H1 (cell line): ENCODE measurements around the gene LMNB1. TPM values are rescaled to one million over a fixed set of nuclear protein-coding genes. Genes with fewer than 3 reads are reported as not detected.

Experiments
- CTCF ChIA-PET: fragments of 300-600 bp; sonication (Branson Sonifier 250); formaldehyde crosslinking; loops from one replicate; lab custom pipeline; 2021; ENCODE audit not compliant: partially characterized antibody; lab: Charles Lee
- POLR2A ChIA-PET: fragments of 300-600 bp; sonication (Branson Sonifier 250); formaldehyde crosslinking; loops from one replicate; lab custom pipeline; 2021; ENCODE audit warnings: inconsistent platforms; ENCODE audit not compliant: partially characterized antibody; lab: Charles Lee
- DNase-seq, 2 experiments: peaks; one replicate each; pipeline versions ENCODE4 v3.0.0 to v3.0.0-alpha.2; 2010 to 2022; ENCODE audit warnings: low spot score in 2 of 2, low read depth in 1 of 2, mixed read lengths in 1 of 2
- FAIRE-seq: peaks from 2 replicates; lab custom pipeline; 2011; peaks lifted over from hg19 to GRCh38; lab: Jason Lieb, UNC
- H2AFZ ChIP-seq: 2 replicates; pipeline ENCODE4 v1.8.1; 2012; ENCODE audit warnings: low read length, inconsistent platforms
- H2AK5ac ChIP-seq: 2 replicates; pipeline ENCODE4 v1.6.1; 2013; ENCODE audit warnings: low read depth, low read length
- H2BK120ac ChIP-seq: replicated peaks from 2 replicates; pipeline ENCODE3; 2013; ENCODE audit warnings: low read depth, low read length, inconsistent platforms
- H2BK12ac ChIP-seq: 2 replicates; pipeline ENCODE4 v1.6.1; 2013; ENCODE audit warnings: low read depth, low read length
- H2BK15ac ChIP-seq: 2 replicates; pipeline ENCODE4 v1.6.1; 2013; ENCODE audit warnings: low read length
- H2BK20ac ChIP-seq: 2 replicates; pipeline ENCODE4 v1.6.1; 2013; ENCODE audit warnings: low read length
- H2BK5ac ChIP-seq: 2 replicates; pipeline ENCODE4 v1.6.1; 2013; ENCODE audit warnings: low read depth, low read length
- H3K14ac ChIP-seq: 2 replicates; pipeline ENCODE4 v1.6.1; 2013; ENCODE audit warnings: inconsistent platforms; ENCODE audit not compliant: insufficient read length
- H3K18ac ChIP-seq: 2 replicates; pipeline ENCODE4 v1.6.1; 2013; ENCODE audit warnings: low read length; ENCODE audit errors: extremely low read depth
- H3K23ac ChIP-seq: 2 replicates; pipeline ENCODE4 v1.6.1; 2013; ENCODE audit warnings: inconsistent platforms; ENCODE audit not compliant: insufficient read length
- H3K23me2 ChIP-seq: 2 replicates; pipeline ENCODE4 v1.6.1; 2013; ENCODE audit warnings: low read depth, low read length
- H3K27ac ChIP-seq: 2 replicates; pipeline ENCODE4 v1.6.1; 2011; ENCODE audit warnings: low read depth, low read length, inconsistent platforms
- H3K27me3 ChIP-seq, 4 experiments: replicated peaks in 1 of 4; 1 replicate in 1 of 4; 2 replicates in 3 of 4; pipeline versions ENCODE4 v1.6.1 to v1.8.1; 2011 to 2013; ENCODE audit warnings: low read length in 3 of 4, mild to moderate bottlenecking in 3 of 4, inconsistent platforms in 2 of 4, mixed read lengths in 2 of 4, moderate library complexity in 1 of 4; ENCODE audit not compliant: control insufficient read depth in 3 of 4, insufficient read depth in 3 of 4; ENCODE audit errors: extremely low read depth in 1 of 4
- H3K36me3 ChIP-seq, 4 experiments: 2 replicates each; pipeline versions ENCODE4 v1.6.1 to v1.8.1; 2011 to 2013; ENCODE audit warnings: mild to moderate bottlenecking in 4 of 4, low read length in 3 of 4, moderate library complexity in 2 of 4, control low read depth in 1 of 4, inconsistent platforms in 1 of 4; ENCODE audit not compliant: insufficient read depth in 4 of 4, control insufficient read depth in 2 of 4
- H3K4ac ChIP-seq: replicated peaks from 2 replicates; pipeline ENCODE3; 2013; ENCODE audit warnings: low read length, low read depth, mixed read lengths, inconsistent platforms; ENCODE audit not compliant: insufficient read length
- H3K4me1 ChIP-seq, 4 experiments: replicated peaks in 1 of 4; 1 replicate in 1 of 4; 2 replicates in 3 of 4; pipeline versions ENCODE4 v1.6.1 to v1.8.1; 2011 to 2013; ENCODE audit warnings: low read length in 3 of 4, inconsistent platforms in 2 of 4, mixed read lengths in 1 of 4; ENCODE audit not compliant: insufficient read depth in 4 of 4, control insufficient read depth in 3 of 4
- H3K4me2 ChIP-seq, 2 experiments: 2 replicates each; pipeline versions ENCODE4 v1.6.1 to v1.8.1; 2011 to 2013; ENCODE audit warnings: low read depth in 2 of 2, low read length in 2 of 2, control low read depth in 1 of 2, inconsistent platforms in 1 of 2, mild to moderate bottlenecking in 1 of 2; ENCODE audit not compliant: insufficient read depth in 1 of 2
- H3K4me3 ChIP-seq, 4 experiments: fragments of 200-600, 300-600 bp in 1 of 4; sonication (generic), shearing (Covaris generic), sonication (Bioruptor Twin) in 1 of 4; 2 replicates each; pipeline versions ENCODE4 v1.5.1 to v1.8.1; 2011 to 2016; ENCODE audit warnings: low read length in 4 of 4, low read depth in 3 of 4, control low read depth in 2 of 4, inconsistent platforms in 2 of 4, mild to moderate bottlenecking in 2 of 4, mixed read lengths in 1 of 4, moderate library complexity in 1 of 4; ENCODE audit not compliant: insufficient read depth in 2 of 4; ENCODE audit errors: extremely low read depth in 1 of 4
- H3K56ac ChIP-seq: replicated peaks from 2 replicates; pipeline ENCODE3; 2013; ENCODE audit warnings: low read depth, mild to moderate bottlenecking, mixed read lengths, low read length, inconsistent platforms; ENCODE audit not compliant: insufficient read length
- H3K79me1 ChIP-seq: 2 replicates; pipeline ENCODE4 v1.6.1; 2013; ENCODE audit warnings: low read depth, low read length, control low read depth
- H3K79me2 ChIP-seq, 2 experiments: 2 replicates each; pipeline versions ENCODE4 v1.6.1 to v1.8.1; 2012 to 2013; ENCODE audit warnings: low read length in 2 of 2, mild to moderate bottlenecking in 2 of 2, inconsistent platforms in 1 of 2; ENCODE audit not compliant: insufficient read depth in 2 of 2, control insufficient read depth in 1 of 2
- H3K9ac ChIP-seq, 4 experiments: replicated peaks in 1 of 4; 1 replicate in 1 of 4; 2 replicates in 3 of 4; pipeline versions ENCODE4 v1.6.1 to v1.8.1; 2011 to 2013; ENCODE audit warnings: low read depth in 3 of 4, low read length in 3 of 4, control low read depth in 2 of 4, mild to moderate bottlenecking in 2 of 4, moderate library complexity in 2 of 4, inconsistent platforms in 1 of 4; ENCODE audit errors: extremely low read depth in 1 of 4
- H3K9me3 ChIP-seq, 2 experiments: 2 replicates each; pipeline versions ENCODE4 v1.6.1 to v1.8.1; 2012 to 2013; ENCODE audit warnings: mild to moderate bottlenecking in 2 of 2, moderate library complexity in 2 of 2, control low read depth in 1 of 2, inconsistent platforms in 1 of 2, low read depth in 1 of 2, low read length in 1 of 2, mixed read lengths in 1 of 2; ENCODE audit not compliant: insufficient read depth in 2 of 2
- H4K20me1 ChIP-seq, 2 experiments: replicated peaks in 1 of 2; 2 replicates each; pipeline versions ENCODE3 to v1.8.1; 2011 to 2013; ENCODE audit warnings: inconsistent platforms in 2 of 2, low read length in 2 of 2, mild to moderate bottlenecking in 1 of 2; ENCODE audit not compliant: insufficient read depth in 2 of 2, control insufficient read depth in 1 of 2
- H4K5ac ChIP-seq: 2 replicates; pipeline ENCODE4 v1.6.1; 2013; ENCODE audit warnings: low read length, low read depth, mixed read lengths, inconsistent platforms; ENCODE audit not compliant: insufficient read length
- H4K8ac ChIP-seq: 2 replicates; pipeline ENCODE4 v1.8.0; 2013; ENCODE audit warnings: mild to moderate bottlenecking, moderate library complexity, low read length, inconsistent platforms; ENCODE audit not compliant: insufficient read depth; ENCODE audit errors: extremely low read depth
- H4K91ac ChIP-seq: replicated peaks from 2 replicates; pipeline ENCODE3; 2013; ENCODE audit warnings: low read length, mixed read lengths, inconsistent platforms; ENCODE audit not compliant: insufficient read length
- BCL11A ChIP-seq, 2 experiments: IDR thresholded peaks; one replicate each; pipeline ENCODE4 v1.6.1; 2011; ENCODE audit warnings: low read depth in 2 of 2, low read length in 2 of 2, mild to moderate bottlenecking in 2 of 2
- HDAC2 ChIP-seq, 2 experiments: fragments of 300-600 bp in 1 of 2; sonication (generic) in 1 of 2; IDR thresholded peaks; 2 replicates each; pipeline ENCODE4 v1.6.1; 2011 to 2012; ENCODE audit warnings: low read depth in 2 of 2, low read length in 2 of 2, mild to moderate bottlenecking in 2 of 2, moderate library complexity in 2 of 2, borderline replicate concordance in 1 of 2, inconsistent platforms in 1 of 2
- JUND ChIP-seq: IDR thresholded peaks from 2 replicates; pipeline ENCODE4 v1.6.1; 2011; ENCODE audit warnings: mild to moderate bottlenecking, improper control_type of control experiment, low read length
- KDM5A ChIP-seq: fragments of 200-600 bp; IDR thresholded peaks from 2 replicates; pipeline ENCODE4 v1.7.1; 2012; ENCODE audit warnings: mild to moderate bottlenecking, low read length, inconsistent platforms, mixed read lengths
- RAD21 ChIP-seq, 2 experiments: IDR thresholded peaks in 1 of 2; conservative IDR thresholded peaks in 1 of 2; 2 replicates each; pipeline ENCODE4 v1.6.1; 2011; ENCODE audit warnings: low read depth in 2 of 2, low read length in 2 of 2, improper control_type of control experiment in 1 of 2, inconsistent platforms in 1 of 2, mild to moderate bottlenecking in 1 of 2, moderate library complexity in 1 of 2
- SAP30 ChIP-seq: fragments of 300-600 bp; sonication (generic); IDR thresholded peaks from 2 replicates; pipeline ENCODE4 v1.7.1; 2012; ENCODE audit warnings: low read length, moderate library complexity, mild to moderate bottlenecking, inconsistent platforms; ENCODE audit not compliant: insufficient read depth, insufficient replicate concordance
- WGBS, 2 experiments: shearing (Covaris generic) in 1 of 2; methylation state at CpG; one replicate each; pipeline versions ENCODE4 v1.1.6 to v1.1.7; 2013 to 2015; ENCODE audit warnings: low lambda C conversion rate in 2 of 2, mixed read lengths in 2 of 2, inconsistent platforms in 1 of 2, low coverage in 1 of 2, missing lambda C conversion rate in 1 of 2; ENCODE audit not compliant: insufficient replicate concordance in 2 of 2, insufficient coverage in 1 of 2, insufficient read length in 1 of 2; ENCODE audit errors: extremely low coverage in 1 of 2, missing lambda C conversion rate in 1 of 2; 5-methylcytosine and 5-hydroxymethylcytosine counted together
- polyA plus RNA-seq, 7 experiments: library from polyadenylated mRNA; depleted of rRNA in 3 of 7; stranded (reverse) in 5 of 7; unstranded in 2 of 7; fragments of >200 nt in 5 of 7; fragments of 200-250 nt in 2 of 7; gene quantifications; 1 replicate in 5 of 7; 2 replicates in 1 of 7; 4 replicates in 1 of 7; pipeline versions ENCODE4 v1.2.1 to v1.2.3, GENCODE V29; 2011 to 2013; ENCODE audit warnings: missing spikeins in 2 of 7, mixed read lengths in 2 of 7
- total RNA-seq: library from RNA; stranded (reverse); fragmentation: NEBNext Ultra II Directional; extraction: Animal tissue kit (Norgen Biotek cat#: 25700); gene quantifications from 2 replicates; pipeline ENCODE4 v1.2.1, GENCODE V29; 2021
- TF ChIP-seq, protein P1 (sequence below), 3 experiments: IDR thresholded peaks; 1 replicate in 2 of 3; 2 replicates in 1 of 3; pipeline versions ENCODE4 v1.5.1 to v1.6.1; 2011; ENCODE audit warnings: low read length in 3 of 3, mild to moderate bottlenecking in 3 of 3, inconsistent platforms in 2 of 3, low read depth in 1 of 3, moderate library complexity in 1 of 3; ENCODE audit not compliant: insufficient read depth in 1 of 3; ENCODE audit errors: control extremely low read depth in 1 of 3

LMNB1 gene
- total and polyA plus RNA-seq, 2 of the 8 experiments (the other 6 are each of a cell fraction or from before 2014, with no cell fraction given): 73.5 to 225 TPM

DNA sequence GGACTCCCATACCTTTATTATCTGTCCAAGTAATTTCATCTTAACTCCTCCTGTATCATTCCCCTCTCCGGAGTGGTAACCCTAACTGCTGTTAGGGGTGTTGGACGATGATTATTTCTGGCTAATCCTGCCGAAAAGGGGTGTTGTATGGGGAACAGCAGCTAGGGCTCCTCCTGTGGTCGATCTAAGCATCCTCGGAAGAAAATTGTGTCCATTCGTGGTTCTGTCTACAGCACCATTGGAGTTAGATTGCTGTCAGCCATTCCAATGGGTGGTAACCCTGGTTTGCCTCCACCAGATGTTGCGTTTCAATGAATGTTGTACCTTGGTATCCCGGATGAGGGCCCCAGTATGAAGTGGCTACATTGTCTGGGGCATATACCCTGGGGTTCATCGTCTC is 35.6 kb upstream of the LMNB1 start:
- no peak for FAIRE-seq

More for the DNA sequence above, 35.6 kb upstream of the LMNB1 start:
- Histone ChIP-seq H4K5ac (no peak overlapping the region), H3K23ac (no peak overlapping the region), H2BK120ac (no peak overlapping the region), H4K8ac (no peak overlapping the region), H3K23me2 (no peaks in the 10 kb centered on the region), H2AK5ac (no peak overlapping the region; the same call in 1 of the 2 replicates), H3K79me1 (no peaks in the 10 kb centered on the region), H3K4me2 (no peak overlapping the region), H2BK12ac (no peak overlapping the region), H3K56ac (no peak overlapping the region), H3K27me3 (no peaks in the 10 kb centered on the region), H3K14ac (no peak overlapping the region), H2BK15ac (no peak overlapping the region), H4K91ac (no peak overlapping the region), H3K18ac (no peak overlapping the region), H3K9ac (no peak overlapping the region), H3K4me1 (peaks cover 0 to 7% (median 1%) of the 10 kb centered on the region in 4 experiments; a peak in 1 of 7 replicates), H3K36me3 (no peaks in the 10 kb centered on the region), H3K9me3 (no peaks in the 10 kb centered on the region), H2BK20ac (no peak overlapping the region), H3K4me3 (no peak overlapping the region), H3K27ac (no peak overlapping the region), H2BK5ac (no peak overlapping the region), H3K79me2 (no peaks in the 10 kb centered on the region), H4K20me1 (no peaks in the 10 kb centered on the region), H2AFZ (no peak overlapping the region), H3K4ac (no peak overlapping the region)
- TF ChIP-seq KDM5A (no peak), RAD21 (IDR thresholded peaks at IDR 0.05 in 1 of 2, conservative IDR thresholded peaks at IDR 0.05 in 1 of 2; ENCODE audit: low read depth in 2 of 2, low read length in 2 of 2) (peak in 1 of 2 experiments; percentile 24; a peak in 1 of 4 replicates), JUND (no peak), HDAC2 (IDR thresholded peaks at IDR 0.05; ENCODE audit: borderline replicate concordance in 1 of 2, low read depth in 2 of 2, low read length in 2 of 2) (no peak), SAP30 (no peak), BCL11A (IDR thresholded peaks at IDR 0.05; ENCODE audit: low read depth in 2 of 2, low read length in 2 of 2) (no peak)
- TF ChIP-seq, protein P1, sequence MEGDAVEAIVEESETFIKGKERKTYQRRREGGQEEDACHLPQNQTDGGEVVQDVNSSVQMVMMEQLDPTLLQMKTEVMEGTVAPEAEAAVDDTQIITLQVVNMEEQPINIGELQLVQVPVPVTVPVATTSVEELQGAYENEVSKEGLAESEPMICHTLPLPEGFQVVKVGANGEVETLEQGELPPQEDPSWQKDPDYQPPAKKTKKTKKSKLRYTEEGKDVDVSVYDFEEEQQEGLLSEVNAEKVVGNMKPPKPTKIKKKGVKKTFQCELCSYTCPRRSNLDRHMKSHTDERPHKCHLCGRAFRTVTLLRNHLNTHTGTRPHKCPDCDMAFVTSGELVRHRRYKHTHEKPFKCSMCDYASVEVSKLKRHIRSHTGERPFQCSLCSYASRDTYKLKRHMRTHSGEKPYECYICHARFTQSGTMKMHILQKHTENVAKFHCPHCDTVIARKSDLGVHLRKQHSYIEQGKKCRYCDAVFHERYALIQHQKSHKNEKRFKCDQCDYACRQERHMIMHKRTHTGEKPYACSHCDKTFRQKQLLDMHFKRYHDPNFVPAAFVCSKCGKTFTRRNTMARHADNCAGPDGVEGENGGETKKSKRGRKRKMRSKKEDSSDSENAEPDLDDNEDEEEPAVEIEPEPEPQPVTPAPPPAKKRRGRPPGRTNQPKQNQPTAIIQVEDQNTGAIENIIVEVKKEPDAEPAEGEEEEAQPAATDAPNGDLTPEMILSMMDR (IDR thresholded peaks at IDR 0.05; ENCODE audit: control extremely low read depth in 1 of 3, insufficient read depth in 1 of 3, low read depth in 1 of 3, low read length in 3 of 3): peak; percentile 16 to 45 (median 28)
- CTCF ChIA-PET: interaction anchor here (1.2 to 1.4 kb wide), 2 partner anchors 62 to 66 kb away, joined by 3 to 4 read pairs; no protein-coding TSS in a partner anchor
- no peak for DNase-seq
- POLR2A ChIA-PET: no interaction called here
- 88% methylated on average over 9 of the region's 9 CpGs; no CpG with 5 or more reads in 1 of the 2 experiments for WGBS, 2 experiments
